ENCODE results near the gene UBE3B. TPM values are rescaled to one million over a fixed set of nuclear protein-coding genes. Genes with fewer than 3 reads are reported as not detected.

Gene UBE3B
- total RNA-seq, 1 experiment from 2014 or later = 38.4 TPM

- TF ChIP-seq CTCF (IDR thresholded peaks at IDR 0.05; ENCODE audit: insufficient read depth in 1 of 2, low read depth in 1 of 2, low read length in 1 of 2, severe bottlenecking in 1 of 2, unreplicated experiment in 1 of 2) = no peak
- ChIA-PET POLR2A (no interaction called here), CTCF (no interaction called here)
- no peak for DNase-seq
- Mint-ChIP-seq H3K36me3 (ENCODE audit: insufficient read depth, unreplicated experiment) (peaks cover 24% of the 10 kb centered on the region), H3K4me1 (ENCODE audit: low read depth, unreplicated experiment) (no peaks in the 10 kb centered on the region), H3K27me3 (ENCODE audit: insufficient read depth, unreplicated experiment) (no peaks in the 10 kb centered on the region), H3K4me3 (ENCODE audit: unreplicated experiment) (no peak overlapping the region), H3K27ac (ENCODE audit: unreplicated experiment) (no peak overlapping the region), H3K9me3 (ENCODE audit: unreplicated experiment) (no peaks in the 10 kb centered on the region)
- BruUV-seq (replicated peaks) = no TSS peak
- H3K27me3 ChIP-seq (replicated peaks; ENCODE audit: control insufficient read depth, insufficient read depth, low read length) = no peaks in the 10 kb centered on the region
- peaks cover 4% of the 10 kb centered on the region for H3K4me1 ChIP-seq
- no peaks in the 10 kb centered on the region; the same call in 1 of the 2 replicates for H3K36me3 ChIP-seq (ENCODE audit: control insufficient read depth, insufficient read depth, low read length)
- no peaks in the 10 kb centered on the region for H3K9me3 ChIP-seq
- H3K4me3 ChIP-seq (ENCODE audit: low read depth, low read length) = no peak overlapping the region
- intact Hi-C loops (cut with micrococcal nuclease; ENCODE audit: unreplicated experiment) = no loop called here
Measured at GRCh38 chr12:109483346-109483745, 5.9 kb downstream of the UBE3B start.

- ChIA-PET CTCF (no interaction called here), POLR2A (no interaction called here)
- Mint-ChIP-seq H3K27me3 (ENCODE audit: insufficient read depth, unreplicated experiment) (no peaks in the 10 kb centered on the region), H3K27ac (ENCODE audit: unreplicated experiment) (no peak overlapping the region), H3K9me3 (ENCODE audit: unreplicated experiment) (no peaks in the 10 kb centered on the region), H3K4me1 (ENCODE audit: low read depth, unreplicated experiment) (no peaks in the 10 kb centered on the region), H3K36me3 (ENCODE audit: insufficient read depth, unreplicated experiment) (peaks cover 31% of the 10 kb centered on the region), H3K4me3 (ENCODE audit: unreplicated experiment) (no peak overlapping the region)
- intact Hi-C loops (cut with micrococcal nuclease; ENCODE audit: unreplicated experiment) = no loop called here
- no peak overlapping the region for H3K4me3 ChIP-seq (ENCODE audit: low read depth, low read length)
- DNase-seq = no peak
- H3K9me3 ChIP-seq = no peaks in the 10 kb centered on the region
- no peaks in the 10 kb centered on the region for H3K27me3 ChIP-seq (replicated peaks; ENCODE audit: control insufficient read depth, insufficient read depth, low read length)
- no peak for TF ChIP-seq CTCF (IDR thresholded peaks at IDR 0.05; ENCODE audit: insufficient read depth in 1 of 2, low read depth in 1 of 2, low read length in 1 of 2, severe bottlenecking in 1 of 2, unreplicated experiment in 1 of 2)
- no peaks in the 10 kb centered on the region for H3K4me1 ChIP-seq
- H3K36me3 ChIP-seq (ENCODE audit: control insufficient read depth, insufficient read depth, low read length) = no peaks in the 10 kb centered on the region; the same call in 1 of the 2 replicates
- no TSS peak for BruUV-seq (replicated peaks)
Measured at GRCh38 chr12:109485201-109485600, 7.8 kb downstream of the UBE3B start.

- DNase-seq = no peak
- Mint-ChIP-seq H3K27me3 (ENCODE audit: insufficient read depth, unreplicated experiment) (no peaks in the 10 kb centered on the region), H3K27ac (ENCODE audit: unreplicated experiment) (no peak overlapping the region), H3K4me1 (ENCODE audit: low read depth, unreplicated experiment) (no peaks in the 10 kb centered on the region), H3K9me3 (ENCODE audit: unreplicated experiment) (no peaks in the 10 kb centered on the region), H3K4me3 (ENCODE audit: unreplicated experiment) (no peak overlapping the region), H3K36me3 (ENCODE audit: insufficient read depth, unreplicated experiment) (peaks cover 31% of the 10 kb centered on the region)
- no peak for TF ChIP-seq CTCF (IDR thresholded peaks at IDR 0.05; ENCODE audit: insufficient read depth in 1 of 2, low read depth in 1 of 2, low read length in 1 of 2, severe bottlenecking in 1 of 2, unreplicated experiment in 1 of 2)
- H3K4me3 ChIP-seq (ENCODE audit: low read depth, low read length) = no peak overlapping the region
- CTCF ChIA-PET = no interaction called here
- no peaks in the 10 kb centered on the region for H3K9me3 ChIP-seq
- H3K27me3 ChIP-seq (replicated peaks; ENCODE audit: control insufficient read depth, insufficient read depth, low read length) = no peaks in the 10 kb centered on the region
- no peaks in the 10 kb centered on the region; the same call in 1 of the 2 replicates for H3K36me3 ChIP-seq (ENCODE audit: control insufficient read depth, insufficient read depth, low read length)
- intact Hi-C loops (cut with micrococcal nuclease; ENCODE audit: unreplicated experiment) = no loop called here
- no peaks in the 10 kb centered on the region for H3K4me1 ChIP-seq
- no TSS peak for BruUV-seq (replicated peaks)
- POLR2A ChIA-PET = no interaction called here
Measured at GRCh38 chr12:109487181-109488050, 10.0 kb downstream of the UBE3B start.

All from Caco-2 (cell line).